Ishikawa (cell line): ENCODE measurements around the gene PPDPF.

Experiments used
- CEBPB ChIP-seq: IDR thresholded peaks from 2 replicates; pipeline ENCODE4 v1.6.1; 2012
- EP300 ChIP-seq: IDR thresholded peaks from 2 replicates; pipeline ENCODE4 v1.6.1; 2012; ENCODE audit warnings: borderline replicate concordance
- RAD21 ChIP-seq: IDR thresholded peaks from 2 replicates; pipeline ENCODE4 v1.6.1; 2012; ENCODE audit warnings: low read depth
- TAF1 ChIP-seq: IDR thresholded peaks from 2 replicates; pipeline ENCODE4 v1.6.1; 2012; ENCODE audit warnings: low read depth, mild to moderate bottlenecking

- TF ChIP-seq RAD21 = no peak
- no peak for TF ChIP-seq TAF1
- no peak for TF ChIP-seq EP300
- no peak for TF ChIP-seq CEBPB
These were observed 48.9 kb upstream of the PPDPF start for GRCh38 chr20:63471717-63471980.
